HG03520 (cell line): ENCODE data around the gene COX7A2.

Experiments
- ATAC-seq: cut with Tn5 transposase; IDR thresholded peaks from one replicate; pipeline ENCODE4 v1.9.1; 2021; ENCODE audit warnings: mild to moderate bottlenecking, moderate library complexity; ENCODE audit not compliant: unreplicated experiment

The COX7A2 gene

DNA sequence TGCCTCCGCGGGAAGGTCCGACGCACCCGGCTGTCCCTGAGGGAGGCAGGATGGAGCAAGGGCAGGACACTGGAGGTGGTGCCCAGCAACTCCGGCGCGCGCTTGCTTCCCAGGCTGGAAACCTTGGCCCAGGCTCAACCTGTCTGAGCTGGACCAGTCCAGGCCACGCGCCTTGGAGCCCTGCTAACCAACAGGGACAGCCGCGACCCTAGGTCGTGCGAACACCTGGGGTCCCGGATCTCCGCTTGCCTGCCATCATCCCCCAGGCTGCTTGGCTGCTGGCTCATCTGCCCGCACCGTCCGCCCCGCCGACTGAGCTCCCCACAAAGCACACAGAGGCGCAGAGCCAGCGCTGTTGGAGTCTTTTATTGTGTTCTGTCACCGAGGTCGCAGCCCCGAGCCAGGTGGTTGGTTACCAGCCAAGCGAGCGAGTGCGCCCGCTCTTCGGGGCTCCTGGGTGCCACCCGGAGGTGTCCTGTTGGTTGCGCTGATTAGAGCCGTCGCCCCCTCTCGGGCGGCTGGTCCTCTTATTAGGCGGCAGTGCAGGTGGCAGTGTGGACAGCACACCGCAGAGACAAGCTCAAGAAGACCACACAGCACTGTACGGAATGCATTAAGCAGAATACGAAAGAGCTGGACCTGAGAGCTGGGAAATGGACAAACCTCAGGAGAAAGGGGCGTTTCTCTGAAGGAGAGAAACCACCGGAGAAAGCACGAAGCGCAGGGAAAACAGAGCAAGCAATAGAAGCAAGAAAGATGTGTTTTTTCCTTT, 41.5 kb downstream of the COX7A2 start:
- ATAC-seq: no peak

DNA sequence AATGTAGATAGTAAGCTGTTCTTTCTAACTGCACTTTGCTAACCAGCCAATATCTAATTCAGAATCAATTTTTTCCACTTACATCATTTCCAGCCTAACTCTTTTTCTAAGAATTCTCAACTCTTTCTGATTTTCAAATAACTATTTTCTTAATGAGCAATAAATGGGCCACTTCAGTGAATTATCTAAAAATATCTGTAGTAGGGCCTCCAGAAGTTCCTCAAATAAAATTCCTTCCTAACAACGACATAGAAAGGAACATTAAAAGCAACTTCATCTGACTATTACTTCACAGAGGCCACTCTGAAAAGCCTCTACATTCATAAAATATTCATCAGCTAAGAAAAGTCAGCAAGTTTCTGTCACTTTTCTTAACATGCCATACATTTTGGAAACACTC, 42.6 kb downstream of the COX7A2 start:
- ATAC-seq: no peak

DNA sequence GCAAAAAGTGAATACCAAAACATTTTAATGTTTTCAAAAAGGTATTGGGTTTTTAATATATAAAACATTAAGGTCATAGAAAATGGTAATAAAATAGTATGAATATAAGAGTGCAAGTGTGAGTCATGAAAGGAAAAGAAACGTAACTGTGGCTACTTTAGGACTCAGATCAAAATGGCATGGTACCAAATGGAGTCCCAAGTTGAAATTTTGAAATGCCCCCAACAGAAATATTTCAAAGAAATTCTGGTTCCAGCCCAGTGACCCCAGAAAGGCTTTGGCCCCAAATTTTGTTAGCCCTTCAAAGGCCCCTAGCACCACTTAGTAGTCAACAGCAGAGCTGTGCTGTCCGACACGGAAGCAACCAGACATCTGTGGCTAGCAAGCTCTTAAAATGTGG, 43.7 kb downstream of the COX7A2 start:
- no peak for ATAC-seq

DNA sequence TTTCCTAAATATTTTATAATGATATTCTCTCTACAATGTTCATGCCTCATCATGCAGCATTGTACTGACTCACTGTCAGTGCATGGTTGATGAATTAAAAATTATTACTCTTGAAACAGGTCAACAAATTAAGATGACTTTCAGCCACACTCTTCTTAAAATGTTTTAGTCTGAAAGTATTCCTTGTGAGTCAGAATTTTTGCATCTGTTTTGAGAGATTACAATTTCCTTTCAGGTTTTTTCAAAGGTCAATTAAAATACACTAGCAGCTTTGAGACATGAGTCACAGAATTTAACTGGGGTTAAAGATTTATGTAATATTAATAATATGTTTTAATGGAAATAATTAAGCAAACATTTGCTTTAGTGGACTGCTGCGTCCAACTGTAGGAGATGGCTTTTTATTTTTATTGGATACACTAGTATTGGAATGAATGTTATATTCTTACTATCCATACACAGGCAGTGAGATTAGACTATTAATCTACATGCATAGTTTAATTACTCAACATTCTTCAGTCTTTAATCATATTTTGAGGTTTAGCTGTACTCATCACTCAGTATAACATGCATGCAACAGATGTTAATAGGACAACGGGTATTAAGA, 47.4 kb downstream of the COX7A2 start:
- ATAC-seq: no peak

DNA sequence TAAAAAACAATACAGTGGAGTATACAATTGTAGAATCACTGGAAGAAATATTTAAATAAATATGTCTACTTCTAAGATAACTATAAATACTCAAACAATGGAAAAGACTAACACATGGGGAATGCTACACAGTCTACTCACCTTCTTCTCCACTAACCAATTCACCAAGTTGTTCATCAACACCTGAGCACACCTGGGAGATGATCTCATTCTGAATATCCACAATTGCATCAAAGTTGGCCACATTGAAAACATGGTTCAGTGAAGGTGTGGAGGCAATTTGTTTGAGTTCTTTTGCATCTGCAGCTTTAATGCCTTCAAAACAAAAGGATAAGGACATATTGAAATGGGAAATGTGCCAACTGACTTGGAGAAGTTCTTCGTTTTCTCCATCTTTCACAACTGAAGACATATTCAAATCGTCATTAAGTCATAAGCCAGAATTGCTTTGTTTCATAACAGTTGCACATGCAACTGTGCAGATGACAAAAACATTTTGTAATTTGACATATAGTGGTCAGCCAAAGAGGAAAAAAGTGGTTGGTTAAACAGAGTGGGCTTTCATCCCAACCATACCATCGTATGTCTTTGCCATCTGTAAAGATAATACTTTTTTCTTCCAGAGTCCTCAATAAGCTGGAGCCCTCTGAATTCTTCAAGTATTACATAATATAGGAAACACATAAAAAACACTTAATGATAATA, 55.2 kb downstream of the COX7A2 start:
- no peak for ATAC-seq
